Measurements from ENCODE around the gene BEST3. TPM values are rescaled to one million over a fixed set of nuclear protein-coding genes. Genes with fewer than 3 reads are reported as not detected.

Gene BEST3
- total RNA-seq, 1 experiment from 2014 or later: 1.6 TPM

Other genes with a start within 250 kb of the BEST3 start
- gene FRS2, start 228.9 kb downstream of the BEST3 start, total RNA-seq (2014; rRNA removed; shearing (Covaris generic)): 11.7 and 19.1 TPM in 2 replicates
- 459 and 483 TPM in 2 replicates for gene CCT2, start 113.8 kb downstream of the BEST3 start, total RNA-seq (2014; rRNA removed; shearing (Covaris generic))
- not detected in 2 replicates for gene LRRC10, start 88.4 kb downstream of the BEST3 start, total RNA-seq (2014; rRNA removed; shearing (Covaris generic))
- gene RAB3IP, start 39.6 kb upstream of the BEST3 start, total RNA-seq (2014; rRNA removed; shearing (Covaris generic)): 20.0 and 23.7 TPM in 2 replicates
- gene MYRFL, start 125.9 kb upstream of the BEST3 start, total RNA-seq (2014; rRNA removed; shearing (Covaris generic)): not detected in 2 replicates